HepG2 (cell line): ENCODE results near the gene VPS9D1. TPM values are rescaled to one million over a fixed set of nuclear protein-coding genes. Genes with fewer than 3 reads are reported as not detected.

Experiments used
- ATAC-seq: fragments of 200-7000 bp; cut with Tn5 transposase; 3 replicates; pipeline ENCODE4 v1.9.1; 2020; ENCODE audit warnings: mild to moderate bottlenecking, moderate library complexity
- BruUV-seq: library from RNA; stranded (reverse); fragments of 400-500 nt; replicated peaks from 2 replicates; lab custom pipeline; 2021; lab: Mats Ljungman, UMichigan
- CTCF ChIA-PET: fragments of 300-600 bp; formaldehyde crosslinking; extraction: SDS; loops from one replicate; lab custom pipeline; 2021; ENCODE audit warnings: low total read pairs, inconsistent platforms, low intra/inter-chr PET ratio; lab: Yijun Ruan, JAX
- POLR2A ChIA-PET: fragments of 350-600 bp; sonication (Branson Sonifier 250); formaldehyde crosslinking; loops from one replicate; lab custom pipeline; 2020; ENCODE audit warnings: antibody characterized with exemption, inconsistent platforms; lab: Yijun Ruan, JAX
- DNase-seq: peaks from one replicate; pipeline ENCODE4 v3.0.0-alpha.2; 2015; ENCODE audit warnings: low spot score
- FAIRE-seq: peaks from 3 replicates; lab custom pipeline; 2011; peaks lifted over from hg19 to GRCh38; lab: Jason Lieb, UNC
- H2AFZ ChIP-seq: one replicate; pipeline ENCODE4 v1.6.1; 2011; ENCODE audit warnings: low read length, inconsistent platforms
- H3K27ac ChIP-seq: fragments of 300-600 bp; 3 replicates; pipeline ENCODE4 v1.8.0; 2011; ENCODE audit warnings: mixed run types, mild to moderate bottlenecking, mixed read lengths, low read length, inconsistent platforms; ENCODE audit not compliant: insufficient read depth; ENCODE audit errors: extremely low read length
- H3K27me3 ChIP-seq, 2 experiments: fragments of 200-600 bp in 1 of 2; 2 replicates in 1 of 2; 3 replicates in 1 of 2; pipeline versions ENCODE4 v1.6.0 to v1.8.0; 2011; ENCODE audit warnings: low read length in 2 of 2, mild to moderate bottlenecking in 2 of 2, moderate library complexity in 2 of 2, inconsistent platforms in 1 of 2; ENCODE audit not compliant: insufficient read depth in 2 of 2, control insufficient read depth in 1 of 2
- H3K36me3 ChIP-seq, 2 experiments: fragments of 200-600 bp in 1 of 2; replicated peaks in 1 of 2; 2 replicates in 1 of 2; 3 replicates in 1 of 2; pipeline versions ENCODE4 v1.5.1 to v1.8.0; 2011; ENCODE audit warnings: low read length in 2 of 2, inconsistent platforms in 1 of 2; ENCODE audit not compliant: insufficient read depth in 2 of 2, control insufficient read depth in 1 of 2
- H3K4me1 ChIP-seq: 2 replicates; pipeline ENCODE4 v1.5.1; 2012; ENCODE audit warnings: low read length, inconsistent platforms; ENCODE audit not compliant: insufficient read depth
- H3K4me2 ChIP-seq: 2 replicates; pipeline ENCODE4 v1.6.0; 2011; ENCODE audit warnings: low read depth, low read length, inconsistent platforms
- H3K4me3 ChIP-seq, 3 experiments: fragments of 200-600 bp in 1 of 3; sonication (generic), shearing (Covaris generic) in 1 of 3; replicated peaks in 1 of 3; 2 replicates each; pipeline ENCODE4 v1.5.1; 2011 to 2016; ENCODE audit warnings: low read length in 3 of 3, inconsistent platforms in 2 of 3, low read depth in 2 of 3, mild to moderate bottlenecking in 2 of 3, control low read depth in 1 of 3, mixed read lengths in 1 of 3; ENCODE audit not compliant: insufficient read depth in 1 of 3
- H3K79me2 ChIP-seq: one replicate; pipeline ENCODE4 v1.6.1; 2011; ENCODE audit warnings: low read length, inconsistent platforms; ENCODE audit not compliant: insufficient read depth
- H3K9ac ChIP-seq: 2 replicates; pipeline ENCODE4 v1.6.0; 2011; ENCODE audit warnings: mild to moderate bottlenecking, low read depth, low read length, inconsistent platforms; ENCODE audit not compliant: insufficient read depth
- H3K9me3 ChIP-seq: 2 replicates; pipeline ENCODE4 v1.5.1; 2012; ENCODE audit warnings: mild to moderate bottlenecking, low read length
- H4K20me1 ChIP-seq: 2 replicates; pipeline ENCODE4 v1.6.0; 2011; ENCODE audit warnings: inconsistent platforms, mild to moderate bottlenecking, low read length, moderate library complexity; ENCODE audit not compliant: insufficient read depth
- AGO1 ChIP-seq: fragments of 200-400 bp; formaldehyde crosslinking; IDR thresholded peaks from 2 replicates; pipeline ENCODE4 v1.6.1; 2017; ENCODE audit warnings: mild to moderate bottlenecking, low read depth, low read length, moderate library complexity; ENCODE audit not compliant: poor library complexity, severe bottlenecking
- E2F5 ChIP-seq: sonication (generic); formaldehyde crosslinking; conservative IDR thresholded peaks from 2 replicates; pipeline ENCODE4 v1.4.0; 2020; ENCODE audit warnings: missing genetic modification reagents
- FOXP4 ChIP-seq: sonication (generic); formaldehyde crosslinking; IDR thresholded peaks from 2 replicates; pipeline ENCODE4 v1.4.0; 2020; ENCODE audit warnings: missing genetic modification reagents
- GTF3A ChIP-seq: sonication (generic); formaldehyde crosslinking; conservative IDR thresholded peaks from 2 replicates; pipeline ENCODE4 v1.4.0; 2020; ENCODE audit warnings: mild to moderate bottlenecking, missing genetic modification reagents
- HNRNPH1 ChIP-seq: fragments of 200-400 bp; formaldehyde crosslinking; optimal IDR thresholded peaks from 2 replicates; pipeline ENCODE3; 2017; ENCODE audit warnings: mild to moderate bottlenecking, low read depth, low read length
- MAFG ChIP-seq: sonication (generic); formaldehyde crosslinking; IDR thresholded peaks from 2 replicates; pipeline ENCODE4 v1.5.1; 2020; ENCODE audit warnings: mild to moderate bottlenecking, missing genetic modification reagents
- MLX ChIP-seq: IDR thresholded peaks from 2 replicates; pipeline ENCODE4 v1.6.1; 2016
- MTA1 ChIP-seq: sonication (generic); formaldehyde crosslinking; IDR thresholded peaks from 2 replicates; pipeline ENCODE4 v1.4.0; 2020; ENCODE audit warnings: missing genetic modification reagents, mild to moderate bottlenecking, borderline replicate concordance
- SUZ12 ChIP-seq: fragments of 150-350 bp; IDR thresholded peaks from 2 replicates; pipeline ENCODE4 v1.6.1; 2014; ENCODE audit warnings: low read depth, low read length
- TIGD3 ChIP-seq: sonication (generic); formaldehyde crosslinking; IDR thresholded peaks from 2 replicates; pipeline ENCODE4 v1.5.1; 2020; ENCODE audit warnings: mild to moderate bottlenecking, missing genetic modification reagents, borderline replicate concordance
- ZNF616 ChIP-seq: sonication (generic); formaldehyde crosslinking; IDR thresholded peaks from 2 replicates; pipeline ENCODE4 v1.5.0; 2020; ENCODE audit warnings: low read depth, mild to moderate bottlenecking, missing genetic modification reagents
- ZSCAN30 ChIP-seq: sonication (generic); formaldehyde crosslinking; IDR thresholded peaks from 2 replicates; pipeline ENCODE4 v1.5.0; 2020; ENCODE audit warnings: mild to moderate bottlenecking, missing genetic modification reagents
- WGBS: methylation state at CpG from one replicate; pipeline ENCODE4 v1.1.6; 2017; ENCODE audit warnings: low lambda C conversion rate; 5-methylcytosine and 5-hydroxymethylcytosine counted together
- in situ Hi-C: cut with HindIII; loops from 2 replicates; pipeline ENCODE4 v1.10.0; 2017; ENCODE audit warnings: low pct_unique_long_range_greater_than_20kb; ENCODE audit not compliant: extremely low pct_ligation_motif_present
- intact Hi-C: fragments of 100-400 bp; cut with micrococcal nuclease; formaldehyde crosslinking; loops from one replicate; pipeline ENCODE4 v1.10.0; 2022; ENCODE audit not compliant: unreplicated experiment
- polyA plus RNA-seq, 8 experiments: library from polyadenylated mRNA; depleted of rRNA in 3 of 8; stranded (reverse) in 7 of 8; unstranded in 1 of 8; fragments of >200 nt; fragmentation: Illumina TruSeq in 4 of 8; extraction: Trizol in 4 of 8; gene quantifications; 2 replicates each; pipeline versions ENCODE4 v1.2.1 to v1.2.3, GENCODE V29; 2011 to 2016; ENCODE audit warnings: low read depth in 4 of 8, missing spikeins in 1 of 8, mixed read lengths in 1 of 8; ENCODE audit not compliant: insufficient read depth in 1 of 8
- total RNA-seq, 5 experiments: library from RNA; depleted of rRNA; stranded (reverse); fragments of >200 nt; fragmentation: Illumina TruSeq; extraction: Trizol; gene quantifications; 2 replicates each; pipeline ENCODE4 v1.2.3, GENCODE V29; 2016; ENCODE audit warnings: low read depth in 1 of 5

VPS9D1 gene
- total and polyA plus RNA-seq, 2 of the 13 experiments (the other 11 are each of a cell fraction or from before 2014, with no cell fraction given), result 10.1 to 13.2 TPM

GRCh38 chr16:89705006-89705405 is 15.7 kb downstream of the VPS9D1 start:
- FAIRE-seq (peak; percentile 4), ATAC-seq (no peak), DNase-seq (no peak)
- ChIA-PET POLR2A (interaction anchor here (1.2 to 2.8 kb wide), 4 partner anchors 14 to 218 kb away, joined by 4 to 12 read pairs (median 6); partner anchors contain the start of genes TUBB3 and VPS9D1), CTCF (no interaction called here)
- Histone ChIP-seq H3K9me3 (no peaks in the 10 kb centered on the region), H4K20me1 (no peaks in the 10 kb centered on the region), H3K4me1 (peaks cover 17% of the 10 kb centered on the region), H2AFZ (no peak overlapping the region), H3K4me2 (no peak overlapping the region), H3K79me2 (no peaks in the 10 kb centered on the region), H3K36me3 (no peaks in the 10 kb centered on the region; a peak in 1 of 5 replicates), H3K9ac (no peak overlapping the region), H3K4me3 (no peak overlapping the region), H3K27ac (no peak overlapping the region), H3K27me3 (no peaks in the 10 kb centered on the region)
- intact Hi-C loops (loop anchor here (10.0 kb wide), 1 partner anchor 120 kb away; the partner anchor contains the start of gene SPIRE2), in situ Hi-C loops (loop anchor here (5.0 kb wide), 1 partner anchor 72 kb away; no protein-coding TSS in a partner anchor)
- BruUV-seq, result no TSS peak
- WGBS, result 82% methylated on average over 15 of the region's 15 CpGs
- TF ChIP-seq SUZ12 (no peak), AGO1 (peak; percentile 51)

GRCh38 chr16:89704281-89704680 is 16.4 kb downstream of the VPS9D1 start:
- CTCF ChIA-PET, result no interaction called here
- H3K79me2 ChIP-seq, result peaks cover under 1% of the 10 kb centered on the region
- no peak overlapping the region for H3K4me2 ChIP-seq
- H3K4me1 ChIP-seq, result peaks cover 24% of the 10 kb centered on the region
- H3K4me3 ChIP-seq, result no peak overlapping the region
- H3K9ac ChIP-seq, result no peak overlapping the region
- H3K27ac ChIP-seq, result no peak overlapping the region
- H4K20me1 ChIP-seq, result no peaks in the 10 kb centered on the region
- WGBS, result 84% methylated on average over 13 of the region's 13 CpGs
- intact Hi-C loops, result loop anchor here (5.0 to 10.0 kb wide), 2 partner anchors 121 to 213 kb away; partner anchors contain the start of genes MC1R and SPIRE2
- no TSS peak for BruUV-seq
- no peaks in the 10 kb centered on the region for H3K9me3 ChIP-seq
- no peak for FAIRE-seq
- POLR2A ChIA-PET, result interaction anchor here (0.7 to 2.8 kb wide), 2 partner anchors 9 to 16 kb away, joined by 3 to 9 read pairs; partner anchors contain the start of gene VPS9D1
- no peak overlapping the region for H2AFZ ChIP-seq
- no peaks in the 10 kb centered on the region for H3K27me3 ChIP-seq
- DNase-seq, result no peak
- in situ Hi-C loops, result loop anchor here (5.0 kb wide), 1 partner anchor 47 kb away; the partner anchor contains the start of genes CHMP1A and SPATA33
- ATAC-seq, result no peak
- peaks cover 0 to under 1% of the 10 kb centered on the region in 2 experiments; a peak in 2 of 5 replicates for H3K36me3 ChIP-seq
- TF ChIP-seq ZSCAN30 (CRISPR knock-in tag) (no peak), GTF3A (CRISPR knock-in tag) (no peak), E2F5 (no peak), HNRNPH1 (no peak), MAFG (CRISPR knock-in tag) (no peak), FOXP4 (no peak), TIGD3 (no peak), ZNF616 (CRISPR knock-in tag) (no peak), MTA1 (CRISPR knock-in tag) (no peak), MLX (CRISPR knock-in tag) (no peak)
